BLaER1 treated with 17β-estradiol and CSF1 and Interleukin-3, amounts not matched to agents 10 nM and 100 nM (cell line): Measurements from ENCODE around the gene GALNT16.

ENCODE experiments used
- H3K27ac ChIP-seq, 11 experiments: shearing (Covaris generic); formaldehyde crosslinking; 2 replicates each; pipeline ENCODE4 v1.8.1; 2022
- H3K27me3 ChIP-seq, 11 experiments: shearing (Covaris generic); formaldehyde crosslinking; 2 replicates each; pipeline ENCODE4 v1.8.1; 2022
- H3K36me3 ChIP-seq, 11 experiments: shearing (Covaris generic); formaldehyde crosslinking; 2 replicates each; pipeline ENCODE4 v1.8.1; 2022
- H3K4me1 ChIP-seq, 10 experiments: shearing (Covaris generic); formaldehyde crosslinking; 2 replicates each; pipeline ENCODE4 v1.8.1; 2022
- H3K4me2 ChIP-seq, 11 experiments: shearing (Covaris generic); formaldehyde crosslinking; 2 replicates each; pipeline ENCODE4 v1.8.1; 2022
- H3K4me3 ChIP-seq, 10 experiments: shearing (Covaris generic); formaldehyde crosslinking; 2 replicates each; pipeline ENCODE4 v1.8.1; 2022
- H3K9ac ChIP-seq, 11 experiments: shearing (Covaris generic); formaldehyde crosslinking; 2 replicates each; pipeline ENCODE4 v1.8.1; 2022
- H3K9me3 ChIP-seq, 11 experiments: shearing (Covaris generic); formaldehyde crosslinking; replicated peaks in 1 of 11; 2 replicates each; pipeline ENCODE4 v1.8.1; 2022
- H4K20me1 ChIP-seq, 11 experiments: shearing (Covaris generic); formaldehyde crosslinking; 2 replicates each; pipeline ENCODE4 v1.8.1; 2022
- Cebpa-rat ChIP-seq, 11 experiments: shearing (Covaris generic); IDR thresholded peaks; 2 replicates each; pipeline ENCODE4 v1.8.1; 2022

GALNT16 gene

GRCh38 chr14:69357544-69358200 lies 97.7 kb downstream of the GALNT16 start:
- H3K9ac ChIP-seq = no peak overlapping the region
- peaks cover 7 to 35% (median 17%) of the 10 kb centered on the region in 10 experiments; a peak in 19 of 20 replicates for H3K4me1 ChIP-seq
- H3K9me3 ChIP-seq = no peaks in the 10 kb centered on the region
- H3K4me2 ChIP-seq = peak overlapping the region in 1 of 11 experiments; percentile 18; a peak in 1 of 22 replicates
- H4K20me1 ChIP-seq = no peaks in the 10 kb centered on the region; a peak in 2 of 22 replicates
- H3K27me3 ChIP-seq = no peaks in the 10 kb centered on the region
- no peak overlapping the region for H3K27ac ChIP-seq
- no peaks in the 10 kb centered on the region for H3K36me3 ChIP-seq
- H3K4me3 ChIP-seq = no peak overlapping the region
- no peak for TF ChIP-seq Cebpa-rat (IDR thresholded peaks at IDR 0.05)

DNA sequence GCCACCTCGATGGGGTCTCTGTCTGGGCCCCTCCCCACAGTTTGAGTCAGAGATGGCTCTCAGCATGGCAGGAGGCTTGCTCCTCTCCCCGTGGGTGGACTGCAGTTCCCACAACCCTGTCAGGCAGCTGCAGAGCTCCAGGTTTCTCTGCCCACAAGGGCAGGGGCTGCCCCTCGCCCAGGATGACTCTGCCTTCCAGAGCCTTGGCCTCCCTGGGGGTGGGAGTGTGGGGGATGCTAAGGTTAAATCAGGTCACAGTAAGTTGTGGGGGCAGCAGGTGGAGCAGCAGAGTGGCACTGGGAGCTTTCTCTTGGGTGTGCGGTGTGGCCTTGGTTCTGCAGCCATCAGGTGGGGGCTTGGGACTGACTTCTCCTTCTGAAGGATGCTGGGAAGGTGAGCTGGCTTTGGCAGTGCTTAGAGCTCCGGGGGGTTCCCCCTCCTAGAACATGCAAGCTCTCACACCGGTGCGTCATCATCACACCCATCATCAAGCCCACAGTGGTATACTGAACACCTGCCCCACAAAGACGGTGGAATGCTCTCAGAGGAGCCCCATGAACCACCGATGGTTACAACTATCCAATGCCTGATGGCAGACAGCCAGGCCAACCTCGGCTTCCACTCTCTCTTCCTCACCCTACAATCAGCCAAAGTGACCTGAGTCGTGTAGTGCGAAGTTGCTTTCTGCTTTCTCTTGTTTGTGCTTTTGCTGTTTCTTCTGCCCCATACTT lies 98.4 kb downstream of the GALNT16 start:
- Histone ChIP-seq H3K36me3 (no peaks in the 10 kb centered on the region), H3K27ac (no peak overlapping the region), H3K4me3 (no peak overlapping the region), H3K27me3 (no peaks in the 10 kb centered on the region), H3K4me1 (peaks cover 7 to 35% (median 17%) of the 10 kb centered on the region in 10 experiments; a peak in 19 of 20 replicates), H3K9ac (no peak overlapping the region), H3K4me2 (peak overlapping the region in 3 of 11 experiments; percentile 13 to 32 (median 18); a peak in 2 of 22 replicates), H4K20me1 (no peaks in the 10 kb centered on the region; a peak in 2 of 22 replicates), H3K9me3 (no peaks in the 10 kb centered on the region)
- TF ChIP-seq Cebpa-rat (IDR thresholded peaks at IDR 0.05) = no peak

DNA sequence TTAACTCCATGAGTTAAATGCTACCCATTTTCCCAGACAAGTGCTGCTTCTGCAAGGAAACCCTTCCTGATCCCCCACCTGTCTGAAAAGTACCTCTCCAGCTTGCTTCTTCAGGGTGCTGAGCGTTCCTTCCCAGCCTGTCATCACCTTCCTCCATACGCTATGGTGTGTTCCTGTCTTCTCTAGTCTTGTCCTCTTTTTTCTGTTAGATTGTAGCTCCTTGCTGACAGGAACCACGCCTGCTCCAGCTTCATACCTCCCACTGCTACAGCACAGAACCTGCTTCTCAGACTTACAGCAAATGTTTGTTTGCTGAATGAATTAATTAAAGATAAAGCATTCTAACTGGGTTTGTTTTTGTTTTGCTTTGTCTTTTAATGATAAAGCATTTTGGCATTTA lies 99.0 kb downstream of the GALNT16 start:
- no peaks in the 10 kb centered on the region for H3K27me3 ChIP-seq
- H3K9me3 ChIP-seq = no peaks in the 10 kb centered on the region
- H3K9ac ChIP-seq = no peak overlapping the region
- H3K4me3 ChIP-seq = no peak overlapping the region
- no peaks in the 10 kb centered on the region; a peak in 2 of 22 replicates for H4K20me1 ChIP-seq
- H3K36me3 ChIP-seq = no peaks in the 10 kb centered on the region
- no peak overlapping the region for H3K27ac ChIP-seq
- peak overlapping the region in 2 of 11 experiments; percentile 13 to 32; a peak in 1 of 22 replicates for H3K4me2 ChIP-seq
- TF ChIP-seq Cebpa-rat (IDR thresholded peaks at IDR 0.05) = no peak
- H3K4me1 ChIP-seq = peaks cover 7 to 30% (median 13%) of the 10 kb centered on the region in 10 experiments; a peak in 19 of 20 replicates

DNA sequence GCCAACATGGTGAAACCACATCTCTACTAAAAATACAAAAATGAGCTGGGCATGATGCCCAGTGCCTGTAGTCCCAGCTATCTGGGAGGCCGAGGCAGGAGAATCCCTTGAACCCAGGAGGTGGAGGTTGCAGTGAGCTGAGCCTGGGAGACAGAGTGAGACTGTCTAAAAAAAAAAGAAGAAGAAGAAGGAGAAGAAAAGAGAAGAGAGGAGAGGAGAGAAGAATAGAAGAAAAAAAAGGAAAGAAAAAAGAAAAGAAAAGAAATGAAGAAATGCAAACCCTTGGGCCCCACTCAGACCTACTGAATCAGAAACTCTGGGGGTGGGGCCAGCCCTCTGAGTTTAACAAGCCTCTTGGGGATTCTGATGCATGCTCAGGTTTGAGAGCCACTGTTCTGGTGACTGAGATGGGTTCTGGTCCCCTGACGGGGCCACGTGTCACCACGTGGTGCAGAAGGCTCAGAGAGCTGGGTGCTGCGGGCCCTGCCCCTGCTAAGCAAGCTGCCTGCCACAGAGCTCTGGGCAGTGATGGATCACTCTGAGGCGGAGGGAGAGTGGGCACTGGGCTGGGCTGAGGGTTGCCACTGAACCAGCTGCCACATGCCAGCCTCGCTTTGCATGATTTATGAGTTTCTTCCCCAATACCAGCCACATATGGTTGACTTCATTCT lies 100.6 kb downstream of the GALNT16 start:
- no peak for TF ChIP-seq Cebpa-rat (IDR thresholded peaks at IDR 0.05)
- H3K36me3 ChIP-seq = no peaks in the 10 kb centered on the region
- peaks cover 0 to 15% (median 0%) of the 10 kb centered on the region in 10 experiments; a peak in 5 of 20 replicates for H3K4me1 ChIP-seq
- H3K9me3 ChIP-seq = no peaks in the 10 kb centered on the region
- no peak overlapping the region for H3K9ac ChIP-seq
- H3K4me3 ChIP-seq = no peak overlapping the region
- no peaks in the 10 kb centered on the region; a peak in 2 of 22 replicates for H4K20me1 ChIP-seq
- H3K27me3 ChIP-seq = no peaks in the 10 kb centered on the region
- H3K4me2 ChIP-seq = peak overlapping the region in 2 of 11 experiments; percentile 4 to 24; a peak in 1 of 22 replicates
- H3K27ac ChIP-seq = no peak overlapping the region

GRCh38 chr14:69363055-69363454 lies 103.1 kb downstream of the GALNT16 start:
- Histone ChIP-seq H3K4me2 (no peak overlapping the region), H3K9me3 (no peaks in the 10 kb centered on the region), H3K4me3 (no peak overlapping the region), H4K20me1 (no peaks in the 10 kb centered on the region; a peak in 1 of 22 replicates), H3K9ac (no peak overlapping the region), H3K4me1 (peaks cover 0 to 15% (median 0%) of the 10 kb centered on the region in 10 experiments; a peak in 5 of 20 replicates), H3K27ac (no peak overlapping the region), H3K27me3 (no peaks in the 10 kb centered on the region), H3K36me3 (no peaks in the 10 kb centered on the region)
- no peak for TF ChIP-seq Cebpa-rat (IDR thresholded peaks at IDR 0.05)

GRCh38 chr14:69363964-69364363 lies 104.0 kb downstream of the GALNT16 start:
- no peak for TF ChIP-seq Cebpa-rat (IDR thresholded peaks at IDR 0.05)
- H3K9me3 ChIP-seq = no peaks in the 10 kb centered on the region

GRCh38 chr14:69364378-69364777 lies 104.4 kb downstream of the GALNT16 start:
- Histone ChIP-seq H3K4me3 (no peak overlapping the region), H3K9me3 (no peaks in the 10 kb centered on the region), H3K36me3 (peaks cover 0 to 2% (median 0%) of the 10 kb centered on the region in 11 experiments; a peak in 1 of 22 replicates), H3K27ac (no peak overlapping the region), H3K4me2 (no peak overlapping the region), H4K20me1 (no peaks in the 10 kb centered on the region; a peak in 1 of 22 replicates), H3K27me3 (no peaks in the 10 kb centered on the region), H3K9ac (no peak overlapping the region), H3K4me1 (peaks cover 0 to 7% (median 0%) of the 10 kb centered on the region in 10 experiments; a peak in 4 of 20 replicates)
- no peak for TF ChIP-seq Cebpa-rat (IDR thresholded peaks at IDR 0.05)

More at GRCh38 chr14:69363964-69364363, 104.0 kb downstream of the GALNT16 start:
- Histone ChIP-seq H3K27me3 (no peaks in the 10 kb centered on the region), H3K36me3 (no peaks in the 10 kb centered on the region), H3K4me3 (no peak overlapping the region), H3K4me1 (peaks cover 0 to 7% (median 0%) of the 10 kb centered on the region in 10 experiments; a peak in 4 of 20 replicates), H3K9ac (no peak overlapping the region), H4K20me1 (no peaks in the 10 kb centered on the region; a peak in 1 of 22 replicates), H3K27ac (no peak overlapping the region), H3K4me2 (no peak overlapping the region)

DNA sequence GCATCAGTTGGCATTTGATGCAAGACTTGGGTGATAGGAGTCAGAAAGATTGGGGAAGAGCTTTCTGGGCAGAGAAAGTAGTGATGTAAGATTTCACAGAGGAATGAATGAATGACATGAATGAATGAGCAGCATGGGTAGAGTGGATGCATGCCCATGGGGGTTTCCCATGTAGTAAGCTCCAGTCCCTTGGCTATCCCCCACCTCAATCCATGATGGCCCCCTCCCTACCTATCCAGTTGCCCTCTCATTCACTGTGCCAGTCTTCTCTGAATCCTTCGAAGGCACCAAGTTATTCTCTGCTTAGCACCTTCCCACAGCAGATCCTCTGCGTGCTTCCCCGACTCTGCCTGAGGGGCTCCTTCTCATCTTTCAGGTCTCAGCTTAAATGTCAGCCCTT lies 106.1 kb downstream of the GALNT16 start:
- Histone ChIP-seq H3K9ac (no peak overlapping the region), H4K20me1 (no peaks in the 10 kb centered on the region), H3K27me3 (no peaks in the 10 kb centered on the region)

GRCh38 chr14:69366761-69367160 lies 106.8 kb downstream of the GALNT16 start:
- no peak overlapping the region for H3K4me3 ChIP-seq
- H4K20me1 ChIP-seq = no peaks in the 10 kb centered on the region
- no peak for TF ChIP-seq Cebpa-rat (IDR thresholded peaks at IDR 0.05)
- H3K27ac ChIP-seq = no peak overlapping the region
- no peak overlapping the region for H3K9ac ChIP-seq
- H3K9me3 ChIP-seq = no peaks in the 10 kb centered on the region
- H3K4me2 ChIP-seq = no peak overlapping the region
- no peaks in the 10 kb centered on the region for H3K4me1 ChIP-seq
- no peaks in the 10 kb centered on the region for H3K27me3 ChIP-seq
- peaks cover 0 to 10% (median 0%) of the 10 kb centered on the region in 11 experiments; a peak in 4 of 22 replicates for H3K36me3 ChIP-seq

More for the DNA sequence above, 106.1 kb downstream of the GALNT16 start:
- Histone ChIP-seq H3K4me2 (no peak overlapping the region), H3K4me3 (no peak overlapping the region), H3K27ac (no peak overlapping the region), H3K4me1 (no peaks in the 10 kb centered on the region), H3K9me3 (no peaks in the 10 kb centered on the region), H3K36me3 (peaks cover 0 to 10% (median 0%) of the 10 kb centered on the region in 11 experiments; a peak in 2 of 22 replicates)
- no peak for TF ChIP-seq Cebpa-rat (IDR thresholded peaks at IDR 0.05)
